Mesothelial cell of epicardium (in vitro differentiated cells): ENCODE measurements around the gene NCBP3. TPM values are rescaled to one million over a fixed set of nuclear protein-coding genes. Genes with fewer than 3 reads are reported as not detected.

Source experiments
- DNase-seq, 2 experiments: peaks; one replicate each; pipeline ENCODE4 v3.0.0; 2021; ENCODE audit warnings: low spot score in 2 of 2; ENCODE audit not compliant: unreplicated experiment in 2 of 2
- H3K27ac Mint-ChIP-seq: 2 replicates; pipeline ENCODE4 v1.8.0; 2021; ENCODE audit warnings: mixed read lengths
- H3K27me3 Mint-ChIP-seq: 2 replicates; pipeline ENCODE4 v1.8.0; 2021; ENCODE audit warnings: low read depth, mixed read lengths
- H3K36me3 Mint-ChIP-seq: 2 replicates; pipeline ENCODE4 v1.8.0; 2021; ENCODE audit warnings: mixed read lengths
- H3K4me1 Mint-ChIP-seq: 2 replicates; pipeline ENCODE4 v1.8.0; 2021; ENCODE audit warnings: mixed read lengths
- H3K4me3 Mint-ChIP-seq: 2 replicates; pipeline ENCODE4 v1.8.0; 2021; ENCODE audit warnings: mild to moderate bottlenecking, moderate library complexity, mixed read lengths
- H3K9me3 Mint-ChIP-seq: 2 replicates; pipeline ENCODE4 v1.8.0; 2021; ENCODE audit warnings: mixed read lengths
- total RNA-seq: library from RNA; stranded (reverse); gene quantifications from 3 replicates; pipeline ENCODE4 v1.2.1, GENCODE V29; 2021
- TF ChIP-seq, protein P1 (sequence below): fragments of 200-600 bp; sonication (generic); IDR thresholded peaks from one replicate; pipeline ENCODE4 v1.5.0; 2021; ENCODE audit warnings: antibody characterized with exemption; ENCODE audit not compliant: unreplicated experiment

NCBP3 gene
- total RNA-seq, 1 donor from 2014 or later = 97.0 TPM

DNA sequence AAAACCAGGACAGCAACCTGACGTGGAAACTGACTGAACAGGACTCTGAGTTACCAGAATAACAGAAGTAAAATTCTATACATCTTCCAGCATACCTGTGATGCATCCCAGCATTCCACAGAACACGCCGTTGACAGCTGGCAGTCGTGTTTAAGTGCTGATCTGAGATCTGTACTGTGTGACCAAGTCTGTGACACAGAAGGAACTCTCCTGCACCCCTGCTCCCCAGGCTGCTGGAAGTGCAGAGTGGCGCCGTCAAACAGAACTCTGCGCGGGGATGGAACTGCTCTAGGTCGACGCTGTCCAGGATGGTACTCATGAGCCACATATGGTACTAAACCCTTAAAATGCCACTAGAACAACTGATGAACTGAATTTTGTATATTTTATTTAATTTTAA is 44.3 kb downstream of the NCBP3 start:
- Mint-ChIP-seq H3K27ac (no peak overlapping the region), H3K9me3 (no peaks in the 10 kb centered on the region), H3K27me3 (no peaks in the 10 kb centered on the region), H3K4me1 (no peaks in the 10 kb centered on the region), H3K36me3 (peaks cover 8% of the 10 kb centered on the region), H3K4me3 (no peak overlapping the region)
- DNase-seq = no peak
- TF ChIP-seq, protein P1, sequence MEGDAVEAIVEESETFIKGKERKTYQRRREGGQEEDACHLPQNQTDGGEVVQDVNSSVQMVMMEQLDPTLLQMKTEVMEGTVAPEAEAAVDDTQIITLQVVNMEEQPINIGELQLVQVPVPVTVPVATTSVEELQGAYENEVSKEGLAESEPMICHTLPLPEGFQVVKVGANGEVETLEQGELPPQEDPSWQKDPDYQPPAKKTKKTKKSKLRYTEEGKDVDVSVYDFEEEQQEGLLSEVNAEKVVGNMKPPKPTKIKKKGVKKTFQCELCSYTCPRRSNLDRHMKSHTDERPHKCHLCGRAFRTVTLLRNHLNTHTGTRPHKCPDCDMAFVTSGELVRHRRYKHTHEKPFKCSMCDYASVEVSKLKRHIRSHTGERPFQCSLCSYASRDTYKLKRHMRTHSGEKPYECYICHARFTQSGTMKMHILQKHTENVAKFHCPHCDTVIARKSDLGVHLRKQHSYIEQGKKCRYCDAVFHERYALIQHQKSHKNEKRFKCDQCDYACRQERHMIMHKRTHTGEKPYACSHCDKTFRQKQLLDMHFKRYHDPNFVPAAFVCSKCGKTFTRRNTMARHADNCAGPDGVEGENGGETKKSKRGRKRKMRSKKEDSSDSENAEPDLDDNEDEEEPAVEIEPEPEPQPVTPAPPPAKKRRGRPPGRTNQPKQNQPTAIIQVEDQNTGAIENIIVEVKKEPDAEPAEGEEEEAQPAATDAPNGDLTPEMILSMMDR = no peak

DNA sequence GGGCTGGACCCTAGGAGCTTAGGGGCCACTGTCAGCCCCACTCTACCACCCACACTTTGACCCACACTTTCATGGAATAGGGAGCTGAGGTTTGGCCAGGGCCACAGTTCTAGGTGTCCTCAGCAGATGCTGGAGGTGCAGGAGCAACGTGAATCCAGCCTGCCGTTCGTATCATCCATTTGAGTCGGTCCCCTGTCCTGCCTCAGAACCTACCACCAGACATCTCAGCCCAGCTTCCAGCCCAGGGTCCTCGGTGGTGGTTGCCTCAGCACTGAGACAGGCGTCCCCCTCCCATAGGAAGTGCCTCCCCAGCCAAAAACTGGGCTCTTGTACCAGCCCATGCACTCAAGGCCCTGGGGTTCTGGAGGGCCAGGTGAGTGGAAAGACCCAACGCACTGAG is 44.7 kb downstream of the NCBP3 start:
- TF ChIP-seq, protein P1 = no peak
- Mint-ChIP-seq H3K9me3 (no peaks in the 10 kb centered on the region), H3K27ac (no peak overlapping the region), H3K4me1 (no peaks in the 10 kb centered on the region), H3K4me3 (no peak overlapping the region), H3K27me3 (no peaks in the 10 kb centered on the region), H3K36me3 (peaks cover 7% of the 10 kb centered on the region)
- DNase-seq = no peak

DNA sequence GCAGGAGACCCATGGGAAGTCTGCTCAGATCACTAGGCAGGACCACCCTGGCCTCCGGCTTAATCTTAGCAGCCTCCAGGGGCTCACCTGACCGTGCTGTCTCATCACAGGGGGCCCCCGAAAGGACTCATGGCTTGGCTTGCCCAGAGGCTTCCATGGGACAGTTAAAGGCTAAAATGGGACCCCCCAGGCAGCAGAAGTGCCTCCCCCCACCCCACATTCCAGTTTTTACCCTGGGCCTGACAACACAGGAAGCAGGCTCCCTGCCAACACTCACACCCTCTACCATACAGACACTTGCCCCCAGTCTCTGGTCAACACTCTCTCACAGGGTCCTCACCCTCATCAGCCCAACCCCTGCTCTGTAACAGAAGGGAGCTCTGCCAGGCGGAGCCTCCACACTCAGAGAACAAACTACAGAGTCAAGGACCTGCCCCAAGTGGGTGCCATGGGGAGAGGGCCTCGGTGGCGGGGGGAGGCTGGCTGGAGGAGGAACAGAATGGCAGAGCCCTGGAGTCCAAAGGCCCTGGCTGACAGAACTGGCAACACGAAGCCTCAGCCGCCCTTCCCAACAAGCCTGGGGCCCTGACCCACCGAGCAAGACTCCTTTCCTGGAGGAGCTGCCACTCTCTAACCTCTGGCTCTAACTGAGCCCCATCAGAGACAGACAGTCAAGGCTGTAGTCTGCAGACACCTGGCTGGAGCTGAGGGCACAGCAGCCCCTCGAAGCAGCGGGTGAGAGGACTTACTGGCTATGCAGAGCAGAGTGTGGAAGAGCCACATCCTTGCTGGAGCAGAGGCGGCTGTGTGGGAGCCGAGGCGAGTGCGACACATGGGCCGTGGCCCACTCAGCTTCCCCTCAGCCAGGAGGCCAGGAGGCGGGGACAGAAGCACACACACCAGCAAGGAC is 45.4 kb downstream of the NCBP3 start, which contains the start of gene ITGAE:
TSS of gene ITGAE (minus strand) at position 827 of the 910 bp plus-strand sequence. CDS start at position 783, 44 bp downstream.
- no peak within 1 kb of the TSS for H3K4me3 Mint-ChIP-seq
- no peak within 1 kb of the TSS for H3K27ac Mint-ChIP-seq
- peaks cover 4% of the 10 kb centered on the region for H3K36me3 Mint-ChIP-seq
- TF ChIP-seq, protein P1 = no peak
- no peak for DNase-seq
- H3K27me3 Mint-ChIP-seq = no peaks in the 10 kb centered on the region
- no peaks in the 10 kb centered on the region for H3K9me3 Mint-ChIP-seq
- H3K4me1 Mint-ChIP-seq = no peaks in the 10 kb centered on the region

DNA sequence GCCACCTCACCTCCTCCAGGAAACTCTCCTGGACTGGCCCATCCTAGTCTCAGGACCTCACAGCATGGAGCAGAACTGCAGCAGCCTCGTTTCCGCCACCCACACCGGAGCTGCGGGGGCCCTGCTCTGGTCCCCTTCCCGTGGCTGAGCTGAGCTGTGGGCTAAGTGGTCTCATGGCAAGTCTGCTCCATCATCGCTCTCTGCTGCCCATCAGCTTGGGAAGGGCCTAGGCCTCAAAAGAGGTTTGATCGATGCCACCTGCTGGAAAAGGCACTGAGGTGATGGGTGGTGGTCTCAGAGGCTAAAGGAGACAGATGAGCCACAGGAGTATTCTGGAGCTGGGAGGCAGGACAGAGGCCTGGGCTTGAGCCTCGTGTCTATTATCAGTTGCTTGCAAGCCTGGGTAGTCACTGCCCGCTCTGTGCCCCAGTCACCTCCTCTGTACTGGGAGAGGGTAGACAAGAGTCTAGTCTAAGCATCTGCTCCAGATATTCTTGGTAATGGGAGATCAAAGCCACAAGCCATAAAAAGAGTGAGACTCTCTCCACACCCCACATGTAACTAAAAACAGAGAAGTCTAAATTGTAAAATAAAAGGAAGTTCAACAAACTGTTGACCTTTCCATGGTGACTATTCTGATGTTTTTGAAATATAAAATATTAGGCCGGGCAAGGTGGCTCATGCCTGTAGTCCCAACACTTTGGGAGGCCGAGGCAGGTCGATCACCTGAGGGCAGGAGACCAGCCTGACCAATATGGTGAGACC is 46.7 kb downstream of the NCBP3 start:
- H3K9me3 Mint-ChIP-seq = no peaks in the 10 kb centered on the region
- no peak overlapping the region for H3K4me3 Mint-ChIP-seq
- no peaks in the 10 kb centered on the region for H3K27me3 Mint-ChIP-seq
- H3K36me3 Mint-ChIP-seq = no peaks in the 10 kb centered on the region
- no peak overlapping the region for H3K27ac Mint-ChIP-seq
- no peak for DNase-seq
- TF ChIP-seq, protein P1 = no peak
- no peaks in the 10 kb centered on the region for H3K4me1 Mint-ChIP-seq

DNA sequence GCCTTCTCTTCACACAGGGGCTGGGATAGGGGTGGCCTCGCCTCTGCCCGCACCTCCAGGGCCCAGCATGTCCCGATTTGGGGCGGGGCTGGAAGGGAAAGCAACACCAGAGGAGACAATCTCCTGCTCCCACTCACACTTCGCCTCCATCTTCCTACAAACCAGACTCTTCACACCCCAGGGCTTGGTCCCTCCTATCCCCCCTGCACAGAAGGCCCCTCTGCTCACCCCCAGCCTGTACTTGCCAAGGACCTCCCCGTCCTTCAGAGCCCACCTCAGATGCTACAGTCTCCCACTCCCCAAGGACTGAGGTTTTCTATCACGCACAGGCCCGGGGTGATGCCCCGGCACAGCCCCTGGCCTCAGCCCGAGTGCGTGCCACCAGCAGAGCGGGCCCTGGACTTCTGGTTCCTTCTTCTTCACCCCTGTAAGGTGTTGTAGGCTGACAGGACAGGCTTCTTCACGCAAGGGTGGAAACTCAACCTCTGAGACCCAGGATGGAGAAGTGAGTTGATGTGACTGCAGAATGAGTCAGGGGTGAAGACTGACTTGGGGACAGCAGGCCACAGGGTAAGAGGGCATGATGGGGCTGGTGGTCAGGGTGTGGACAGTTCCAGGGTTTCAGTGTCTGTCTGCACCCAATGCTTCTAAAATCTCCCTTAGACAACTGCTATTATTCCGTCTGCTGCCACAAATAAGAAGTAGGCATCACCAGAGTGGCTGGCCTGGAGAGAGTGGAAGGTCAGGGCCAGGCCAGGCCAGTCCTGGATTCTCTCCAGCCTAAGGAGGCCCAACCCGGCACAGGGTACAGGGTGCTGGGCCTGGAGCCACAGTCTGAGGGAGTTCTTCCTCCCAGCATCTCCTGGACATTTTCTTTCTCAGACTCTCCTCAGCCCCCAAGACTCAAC is 47.5 kb downstream of the NCBP3 start:
- Mint-ChIP-seq H3K36me3 (no peaks in the 10 kb centered on the region), H3K4me1 (no peaks in the 10 kb centered on the region), H3K27ac (no peak overlapping the region), H3K4me3 (no peak overlapping the region), H3K9me3 (no peaks in the 10 kb centered on the region), H3K27me3 (no peaks in the 10 kb centered on the region)
- no peak for DNase-seq
- TF ChIP-seq, protein P1 = no peak
